K562 (cell line): ENCODE measurements around the gene IFRD1. TPM values are rescaled to one million over a fixed set of nuclear protein-coding genes. Genes with fewer than 3 reads are reported as not detected.

ENCODE experiments used
- ATAC-seq: fragments of 200-7000 bp; cut with Tn5 transposase; 3 replicates; pipeline ENCODE4 v1.9.1; 2020; ENCODE audit warnings: moderate library complexity
- BruUV-seq: library from RNA; stranded (reverse); fragments of 400-500 nt; replicated peaks from 2 replicates; lab custom pipeline; 2021; lab: Mats Ljungman, UMichigan
- CTCF ChIA-PET: fragments of 300-600 bp; formaldehyde crosslinking; extraction: SDS; loops from one replicate; lab custom pipeline; 2021; ENCODE audit warnings: low intra/inter-chr PET ratio; lab: Yijun Ruan, JAX
- POLR2A ChIA-PET: fragments of 300-600, 350-650 bp; sonication (Branson Sonifier 250); formaldehyde crosslinking; extraction: SDS; loops from one replicate; lab custom pipeline; 2021; ENCODE audit warnings: antibody characterized with exemption, inconsistent platforms; lab: Yijun Ruan, JAX
- DNase-seq, 4 experiments: peaks; one replicate each; pipeline versions ENCODE4 v3.0.0 to v3.0.0-alpha.2; 2011 to 2018; ENCODE audit warnings: low spot score in 3 of 4, mixed read lengths in 3 of 4; ENCODE audit errors: extremely low read depth in 1 of 4
- FAIRE-seq: peaks from 2 replicates; lab custom pipeline; 2011; peaks lifted over from hg19 to GRCh38; lab: Jason Lieb, UNC
- H2AFZ ChIP-seq: 2 replicates; pipeline ENCODE4 v1.6.0; 2011; ENCODE audit warnings: low read depth, low read length, control low read depth, inconsistent platforms
- H3K27ac ChIP-seq: fragments of 200-600 bp; 3 replicates; pipeline ENCODE4 v1.8.0; 2011; ENCODE audit warnings: low read depth, mild to moderate bottlenecking, control low read depth, inconsistent platforms, low read length, moderate library complexity, mixed read lengths; ENCODE audit errors: extremely low read depth
- H3K27me3 ChIP-seq, 2 experiments: fragments of 300-600 bp in 1 of 2; 2 replicates in 1 of 2; 3 replicates in 1 of 2; pipeline versions ENCODE4 v1.6.0 to v1.8.0; 2011; ENCODE audit warnings: inconsistent platforms in 2 of 2, low read length in 2 of 2, mild to moderate bottlenecking in 1 of 2, mixed read lengths in 1 of 2, moderate library complexity in 1 of 2; ENCODE audit not compliant: control insufficient read depth in 2 of 2, insufficient read depth in 2 of 2
- H3K36me3 ChIP-seq: fragments of 300-600 bp; 3 replicates; pipeline ENCODE4 v1.8.0; 2011; ENCODE audit warnings: mild to moderate bottlenecking, low read length, inconsistent platforms; ENCODE audit not compliant: control insufficient read depth, insufficient read depth
- H3K4me1 ChIP-seq, 2 experiments: fragments of 200-600 bp in 1 of 2; replicated peaks in 1 of 2; 2 replicates in 1 of 2; 3 replicates in 1 of 2; pipeline versions ENCODE4 v1.5.1 to v1.8.0; 2011; ENCODE audit warnings: inconsistent platforms in 2 of 2, low read length in 2 of 2, mild to moderate bottlenecking in 1 of 2, mixed read lengths in 1 of 2, moderate library complexity in 1 of 2; ENCODE audit not compliant: control insufficient read depth in 2 of 2, insufficient read depth in 2 of 2
- H3K4me2 ChIP-seq: 2 replicates; pipeline ENCODE4 v1.6.1; 2011; ENCODE audit warnings: low read length, control low read depth, inconsistent platforms, mixed read lengths; ENCODE audit not compliant: insufficient read depth
- H3K4me3 ChIP-seq: fragments of 200-600 bp; sonication (generic), shearing (Covaris generic); 2 replicates; pipeline ENCODE4 v1.5.1; 2016; ENCODE audit warnings: control low read depth, inconsistent platforms
- H3K79me2 ChIP-seq: fragments of 200-600 bp; 3 replicates; pipeline ENCODE4 v1.8.0; 2011; ENCODE audit warnings: low read length, inconsistent platforms; ENCODE audit not compliant: control insufficient read depth, insufficient read depth
- H3K9ac ChIP-seq, 2 experiments: 2 replicates each; pipeline versions ENCODE4 v1.6.0 to v1.6.1; 2011; ENCODE audit warnings: low read depth in 2 of 2, low read length in 2 of 2, control low read depth in 1 of 2, inconsistent platforms in 1 of 2, mild to moderate bottlenecking in 1 of 2, mixed read lengths in 1 of 2; ENCODE audit not compliant: insufficient read depth in 1 of 2
- H3K9me1 ChIP-seq: one replicate; pipeline ENCODE4 v1.6.0; 2011; ENCODE audit warnings: inconsistent platforms, mild to moderate bottlenecking, low read length, moderate library complexity; ENCODE audit not compliant: control insufficient read depth, insufficient read depth
- H3K9me3 ChIP-seq: replicated peaks from 2 replicates; pipeline ENCODE4 v1.5.1; 2011; ENCODE audit warnings: low read depth, low read length, inconsistent platforms; ENCODE audit not compliant: control insufficient read depth, insufficient read depth
- H4K20me1 ChIP-seq: replicated peaks from 2 replicates; pipeline ENCODE4 v1.6.1; 2011; ENCODE audit warnings: low read length, inconsistent platforms, mixed read lengths; ENCODE audit not compliant: control insufficient read depth, insufficient read depth
- BCL6 ChIP-seq: fragments of 250-450 bp; sonication (Bioruptor Pico); IDR thresholded peaks from 2 replicates; pipeline ENCODE4 v1.4.0; 2020
- BRD4 ChIP-seq: fragments of 200-600 bp; sonication (generic); IDR thresholded peaks from 2 replicates; pipeline ENCODE4 v1.6.1; 2017; ENCODE audit warnings: inconsistent platforms
- FOXJ2 ChIP-seq: fragments of 200-800 bp; sonication (Bioruptor generic); IDR thresholded peaks from 2 replicates; pipeline ENCODE4 v1.6.1; 2016; ENCODE audit warnings: missing genetic modification characterization, missing compliant biosample characterization
- HDAC2 ChIP-seq: fragments of 450-650 bp; IDR thresholded peaks from 2 replicates; pipeline ENCODE4 v1.6.1; 2016; ENCODE audit warnings: mild to moderate bottlenecking
- HMGXB4 ChIP-seq: sonication (generic); formaldehyde crosslinking; IDR thresholded peaks from 2 replicates; pipeline ENCODE4 v1.8.1; 2023; ENCODE audit warnings: mild to moderate bottlenecking, missing genetic modification reagents
- HNRNPH1 ChIP-seq: fragments of 200-400 bp; formaldehyde crosslinking; optimal IDR thresholded peaks from 2 replicates; pipeline ENCODE3; 2017; ENCODE audit warnings: low read depth, mild to moderate bottlenecking, low read length, moderate library complexity
- MYC ChIP-seq, 2 experiments: fragments of 250-450 bp in 1 of 2; sonication (Bioruptor Pico) in 1 of 2; IDR thresholded peaks; 2 replicates each; pipeline versions ENCODE4 v1.5.1 to v1.6.1; 2012 to 2021; ENCODE audit warnings: low read depth in 2 of 2, borderline replicate concordance in 1 of 2, improper control_type of control experiment in 1 of 2, low read length in 1 of 2, mild to moderate bottlenecking in 1 of 2, moderate library complexity in 1 of 2
- NCOA1 ChIP-seq: fragments of 450-650 bp; IDR thresholded peaks from 2 replicates; pipeline ENCODE4 v1.6.1; 2016; ENCODE audit warnings: low read depth
- RBM17 ChIP-seq: fragments of 200-400 bp; formaldehyde crosslinking; IDR thresholded peaks from 2 replicates; pipeline ENCODE4 v1.6.1; 2017; ENCODE audit warnings: low read depth, mild to moderate bottlenecking, low read length, borderline replicate concordance
- RFX5 ChIP-seq: IDR thresholded peaks from 2 replicates; pipeline ENCODE4 v1.6.1; 2011; ENCODE audit warnings: low read depth, mild to moderate bottlenecking, improper control_type of control experiment, low read length
- SMAD1 ChIP-seq: fragments of 150-350 bp; IDR thresholded peaks from 2 replicates; pipeline ENCODE4 v1.6.1; 2014; ENCODE audit warnings: low read length, low read depth; ENCODE audit not compliant: partially characterized antibody
- SPI1 ChIP-seq: IDR thresholded peaks from 2 replicates; pipeline ENCODE4 v1.6.1; 2011; ENCODE audit warnings: low read depth, low read length, control low read depth, borderline replicate concordance
- SRSF3 ChIP-seq: fragments of 200-400 bp; formaldehyde crosslinking; IDR thresholded peaks from 2 replicates; pipeline ENCODE4 v1.6.1; 2016; ENCODE audit warnings: mild to moderate bottlenecking, low read length, moderate library complexity; ENCODE audit not compliant: insufficient read depth
- THRAP3 ChIP-seq: fragments of 450-650 bp; IDR thresholded peaks from 2 replicates; pipeline ENCODE4 v1.6.1; 2016; ENCODE audit warnings: mild to moderate bottlenecking, inconsistent platforms, borderline replicate concordance
- ZNF146 ChIP-seq: IDR thresholded peaks from one replicate; pipeline ENCODE4 v1.6.1; 2018; ENCODE audit warnings: missing compliant biosample characterization; ENCODE audit not compliant: unreplicated experiment
- ZNF174 ChIP-seq: fragments of 250-450 bp; sonication (Bioruptor Pico); IDR thresholded peaks from 2 replicates; pipeline ENCODE4 v1.4.0; 2020; ENCODE audit warnings: mild to moderate bottlenecking
- ZNF232 ChIP-seq: sonication (generic); formaldehyde crosslinking; IDR thresholded peaks from 2 replicates; pipeline ENCODE4 v1.8.0; 2022; ENCODE audit warnings: mild to moderate bottlenecking, missing genetic modification reagents
- ZNF589 ChIP-seq: fragments of 200-800 bp; sonication (Bioruptor generic); IDR thresholded peaks from 2 replicates; pipeline ENCODE4 v1.6.1; 2016; ENCODE audit warnings: low read depth, missing genetic modification characterization, missing compliant biosample characterization
- WGBS: fragments of 100-300 bp; shearing (Covaris generic); methylation state at CpG from one replicate; pipeline ENCODE4 v1.1.6; 2016; ENCODE audit warnings: low coverage, mixed read lengths; ENCODE audit not compliant: insufficient coverage; ENCODE audit errors: missing lambda C conversion rate; 5-methylcytosine and 5-hydroxymethylcytosine counted together
- in situ Hi-C: fragments of 300-500 bp; cut with MboI; formaldehyde crosslinking; loops from 4 replicates; pipeline ENCODE4 v1.15.0; 2018; ENCODE audit warnings: inconsistent platforms, mixed read lengths
- intact Hi-C: fragments of 100-400 bp; cut with micrococcal nuclease; formaldehyde crosslinking; loops from 2 replicates; pipeline ENCODE4 v1.14.2; 2022
- polyA plus RNA-seq, 8 experiments: library from polyadenylated mRNA; depleted of rRNA in 4 of 8; stranded (reverse) in 5 of 8; unstranded in 3 of 8; fragments of >200 nt; fragmentation: Nextera tagmentation in 2 of 8; fragmentation: Illumina TruSeq in 1 of 8; extraction: Ambion mirVana in 2 of 8; extraction: Trizol in 1 of 8; gene quantifications; 2 replicates each; pipeline versions ENCODE4 v1.2.1 to v1.2.3, GENCODE V29; 2011 to 2014; ENCODE audit warnings: inconsistent platforms in 1 of 8, missing spikeins in 1 of 8
- total RNA-seq, 7 experiments: library from RNA; depleted of rRNA in 6 of 7; stranded (reverse); fragments of >200 nt in 6 of 7; fragmentation: Illumina TruSeq in 2 of 7; extraction: Trizol in 2 of 7; gene quantifications; 2 replicates each; pipeline versions ENCODE4 v1.2.1 to v1.2.3, GENCODE V29; 2011 to 2021; ENCODE audit warnings: low replicate concordance in 1 of 7

Gene IFRD1
- total and polyA plus RNA-seq, 9 of the 15 experiments (the other 6 are each of a cell fraction or from before 2014, with no cell fraction given) = 27.6 to 81.8 (median 68.1) TPM

- H3K4me3 ChIP-seq = no peak overlapping the region
- ChIA-PET CTCF (no interaction called here), POLR2A (no interaction called here)
- ATAC-seq (no peak), FAIRE-seq (no peak), DNase-seq (no peak)
- no peak overlapping the region for H2AFZ ChIP-seq
- peaks cover 21% of the 10 kb centered on the region for H3K79me2 ChIP-seq
- H3K4me1 ChIP-seq = peaks cover 5 to 8% of the 10 kb centered on the region in 2 experiments; a peak in 3 of 5 replicates
- H4K20me1 ChIP-seq = peaks cover 4% of the 10 kb centered on the region; the same call in 1 of the 2 replicates
- 50% methylated on average over 3 of the region's 3 CpGs for WGBS
- intact Hi-C loops = no loop called here
- no peaks in the 10 kb centered on the region for H3K9me3 ChIP-seq
- no TSS peak for BruUV-seq
- H3K4me2 ChIP-seq = no peak overlapping the region
- in situ Hi-C loops = no loop called here
- H3K27me3 ChIP-seq = peaks cover 2 to 4% of the 10 kb centered on the region in 2 experiments; a peak in 4 of 5 replicates
- no peaks in the 10 kb centered on the region for H3K9me1 ChIP-seq
- TF ChIP-seq HNRNPH1 (no peak), SRSF3 (no peak), FOXJ2 (no peak), ZNF174 (CRISPR knock-in tag) (no peak), RBM17 (no peak), SPI1 (no peak), ZNF589 (CRISPR knock-in tag) (no peak), BCL6 (no peak), HMGXB4 (no peak), MYC (IDR thresholded peaks at IDR 0.05; ENCODE audit: low read depth, low read length) (no peak), MYC (CRISPR knock-in tag; IDR thresholded peaks at IDR 0.05; ENCODE audit: borderline replicate concordance, low read depth) (no peak), ZNF232 (CRISPR knock-in tag) (no peak), NCOA1 (no peak), RFX5 (no peak), ZNF146 (CRISPR knock-in tag) (no peak), HDAC2 (no peak), BRD4 (no peak), SMAD1 (no peak), THRAP3 (no peak)
- H3K27ac ChIP-seq = no peak overlapping the region
- H3K9ac ChIP-seq = no peak overlapping the region
- no peaks in the 10 kb centered on the region for H3K36me3 ChIP-seq
These were observed 2.9 kb upstream of the IFRD1 start for GRCh38 chr7:112447406-112447805.
